D341Med (cell line): ENCODE results near the gene RNF2.
"Not testable (repeated sequence)": the region's sequence is repeated elsewhere in the genome, so short reads cannot be mapped to it uniquely, and the experiment has no call there.

Experiments
- DNase-seq: peaks from one replicate; pipeline ENCODE4 v3.0.0; 2012; ENCODE audit warnings: low spot score

The RNF2 gene

DNA sequence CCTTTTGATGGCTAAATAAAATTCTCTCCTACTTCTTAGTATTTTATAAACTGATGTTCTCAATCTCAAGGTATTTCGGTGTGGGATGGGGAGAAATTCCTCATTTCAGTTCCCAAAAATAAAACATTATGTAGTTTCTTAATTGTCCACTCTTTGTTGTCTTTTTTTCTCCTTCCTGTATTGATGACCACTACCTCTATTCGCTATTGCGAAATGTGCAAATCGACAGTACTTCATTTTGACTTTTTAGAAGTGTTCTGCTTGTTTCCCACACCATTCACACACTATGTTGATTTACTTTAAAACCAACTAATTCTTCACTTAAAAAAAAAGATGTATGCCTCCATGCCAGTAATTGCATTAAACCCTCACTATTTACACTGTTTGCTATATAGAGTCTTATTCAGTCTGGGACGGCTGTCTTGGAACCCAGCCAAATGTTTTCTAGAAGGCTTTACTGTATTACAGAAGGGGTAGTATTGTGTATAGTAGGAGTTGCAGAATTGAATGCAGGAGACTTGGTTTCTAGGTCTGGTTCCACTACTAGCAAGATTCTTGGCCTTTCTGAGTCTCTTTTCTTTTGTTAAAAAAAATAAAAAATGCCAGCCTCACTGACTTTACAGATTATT is 5.6 kb downstream of the RNF2 start:
- no peak for DNase-seq

DNA sequence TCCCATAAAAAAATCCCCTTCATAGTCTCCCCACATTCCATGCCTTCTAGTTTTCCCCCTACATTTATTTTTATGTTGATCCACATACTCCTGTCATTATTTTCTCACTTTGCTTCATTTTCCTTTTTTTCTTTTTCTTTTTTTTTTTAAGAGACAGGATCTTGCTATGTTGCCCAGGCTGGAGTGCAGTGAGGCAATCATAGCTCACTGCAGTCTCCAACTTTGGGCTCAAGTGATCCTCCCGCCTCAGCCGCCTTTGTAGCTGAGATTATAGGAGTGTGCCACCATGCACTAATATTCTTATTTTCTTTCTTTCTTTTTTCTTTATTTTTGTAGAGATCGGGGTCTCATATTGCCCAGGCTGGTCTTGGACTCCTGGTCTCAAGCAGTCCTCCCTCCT is 7.8 kb downstream of the RNF2 start:
- no peak for DNase-seq

DNA sequence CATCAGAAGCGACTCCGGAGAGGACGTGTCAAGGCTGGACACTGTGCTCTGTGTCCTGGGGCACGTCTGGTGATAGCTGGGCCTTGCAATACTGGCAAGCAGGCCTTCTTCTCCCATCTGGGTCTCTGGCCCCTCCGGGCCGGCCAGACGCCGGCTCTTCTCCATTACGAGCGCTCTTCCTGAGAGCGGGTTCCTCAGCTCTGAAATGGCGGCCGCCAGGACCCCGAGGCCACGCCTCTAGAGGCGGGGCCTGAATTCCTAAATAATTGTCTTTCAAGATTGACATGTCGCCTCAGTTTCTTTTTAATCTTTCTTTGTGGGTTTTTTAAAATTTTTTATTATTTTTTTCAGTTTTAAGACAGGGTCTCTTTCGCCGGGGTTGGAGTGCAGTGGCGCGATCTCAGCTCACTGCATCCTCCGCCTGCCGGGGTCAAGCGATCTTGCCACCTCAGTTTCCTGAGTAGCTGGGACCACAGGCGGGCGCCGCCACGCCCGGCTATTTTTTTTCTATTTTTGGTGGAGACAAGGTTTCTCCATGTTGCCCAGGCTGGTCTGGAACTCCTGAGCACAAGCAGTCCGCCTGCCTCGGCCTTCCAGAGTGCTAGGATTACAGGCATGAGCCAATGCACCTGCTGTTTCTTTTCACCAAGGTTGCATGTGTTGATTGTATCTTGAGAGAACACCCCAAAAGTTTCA is 9.2 kb downstream of the RNF2 start:
- DNase-seq = no peak

DNA sequence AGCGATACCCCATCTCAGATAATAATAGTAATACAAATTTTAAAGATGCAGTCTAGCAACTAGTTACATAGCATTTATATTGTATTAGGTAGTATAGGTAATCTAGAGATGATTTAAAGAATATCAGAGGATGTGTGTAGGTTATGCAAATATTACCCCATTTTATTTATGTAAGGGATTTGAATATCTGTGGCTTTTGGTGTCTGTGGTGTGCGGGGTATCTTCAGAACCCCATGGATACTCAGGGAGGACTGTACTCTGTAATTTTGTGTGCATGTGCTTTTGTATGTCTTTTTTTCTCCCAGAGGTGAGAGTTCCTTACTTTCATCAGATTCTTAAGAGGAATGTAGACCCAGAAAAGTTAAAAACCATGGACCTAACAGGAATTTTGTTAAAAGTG is 12.8 kb downstream of the RNF2 start:
- DNase-seq = no peak

DNA sequence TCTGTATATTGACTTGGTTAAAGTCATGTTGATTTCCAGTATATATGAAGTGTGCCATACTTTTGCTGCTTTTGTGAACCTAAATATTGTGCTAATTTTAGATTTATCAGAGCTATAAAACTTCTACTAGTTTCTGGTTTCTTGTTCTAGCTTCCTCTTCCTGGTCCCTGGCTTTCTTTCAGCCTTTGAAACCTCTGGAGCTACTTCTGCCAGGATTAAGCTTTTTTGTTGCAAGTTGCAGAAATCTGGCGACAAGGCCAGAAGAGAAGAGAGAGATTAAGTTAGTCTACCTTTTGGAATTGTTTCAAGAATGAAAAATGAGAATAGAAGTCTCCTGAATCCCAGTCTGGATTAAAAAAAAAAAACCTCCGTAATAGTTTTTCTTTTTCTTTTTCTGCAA is 13.5 kb downstream of the RNF2 start:
- no peak for DNase-seq

DNA sequence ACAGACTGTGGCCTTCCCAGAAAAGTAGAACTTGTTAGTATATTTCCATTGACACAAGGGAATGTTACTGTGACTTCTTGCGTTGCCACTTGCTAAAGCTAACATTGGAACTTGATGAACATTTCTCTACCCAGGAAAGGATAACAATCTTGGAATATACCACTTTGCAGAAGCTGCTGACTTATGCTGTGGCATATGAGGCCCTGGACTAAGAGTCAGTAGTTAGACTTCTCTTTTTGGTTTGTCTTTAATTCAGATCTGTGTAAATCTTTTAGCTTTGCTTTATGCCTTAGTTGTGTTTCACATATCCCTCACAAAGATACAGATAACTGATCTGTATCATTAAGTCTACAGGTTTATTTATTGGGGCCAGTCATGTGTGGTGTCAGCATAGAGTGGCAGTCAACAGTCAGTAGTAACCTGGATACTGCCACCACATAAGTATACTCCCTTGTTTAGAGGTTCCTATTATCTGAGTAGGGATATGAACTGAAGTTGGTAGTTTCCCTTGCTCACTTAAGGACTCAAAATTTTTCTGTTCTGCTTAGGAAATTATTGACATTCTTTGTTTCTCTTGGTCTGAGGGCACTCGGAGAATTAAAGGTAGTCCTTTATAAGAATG is 14.7 kb downstream of the RNF2 start:
- no peak for DNase-seq

DNA sequence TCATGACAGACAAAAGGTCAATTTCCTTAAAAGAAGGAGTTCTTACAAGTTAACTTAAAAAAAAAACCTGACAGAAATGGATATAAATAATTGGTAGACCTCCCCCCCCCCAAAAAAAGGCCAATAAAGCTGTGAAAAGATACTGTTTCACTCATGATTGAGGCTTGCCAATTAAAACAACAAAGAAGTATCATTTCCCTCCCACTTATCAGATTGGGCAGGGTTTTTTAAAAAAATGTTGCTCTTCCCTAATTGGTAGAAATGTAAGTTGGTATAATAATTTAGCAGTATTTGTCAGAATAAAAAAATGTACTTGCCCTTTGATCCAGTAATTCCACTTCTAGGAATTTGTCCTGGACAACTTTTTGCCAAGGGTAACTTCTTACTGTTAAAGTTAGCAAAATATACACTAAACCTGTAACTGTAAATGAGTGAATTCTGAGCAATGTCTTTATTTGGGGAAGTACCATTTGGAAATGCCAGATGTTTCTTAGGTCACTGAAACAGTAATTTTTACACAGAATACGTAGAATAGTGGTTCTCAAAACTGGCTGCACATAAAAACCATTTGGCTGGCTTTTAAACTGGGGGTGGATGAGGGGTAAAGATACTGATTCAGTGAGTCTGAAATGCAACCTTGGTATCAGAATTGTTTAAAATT is 17.5 kb downstream of the RNF2 start:
- no peak for DNase-seq

DNA sequence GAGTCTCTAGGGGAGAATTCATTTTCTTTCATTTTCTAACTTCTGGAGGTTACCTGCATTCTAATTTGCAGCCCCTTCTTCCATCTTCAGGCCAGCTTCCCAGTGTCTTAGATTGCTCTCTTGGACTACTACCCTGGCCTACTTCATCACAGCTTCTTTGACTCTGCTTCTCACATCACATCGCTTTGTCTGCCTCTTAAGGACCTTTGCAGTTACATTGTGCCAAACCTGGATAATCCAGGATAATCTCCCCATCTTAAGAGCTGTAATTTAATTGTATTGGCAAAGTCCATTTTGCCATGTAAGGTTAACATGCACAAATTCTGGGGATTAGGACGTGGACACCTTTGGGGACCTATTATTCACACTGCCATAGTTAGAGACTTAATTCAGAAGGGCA is 18.4 kb downstream of the RNF2 start:
- DNase-seq = peak; percentile 59

DNA sequence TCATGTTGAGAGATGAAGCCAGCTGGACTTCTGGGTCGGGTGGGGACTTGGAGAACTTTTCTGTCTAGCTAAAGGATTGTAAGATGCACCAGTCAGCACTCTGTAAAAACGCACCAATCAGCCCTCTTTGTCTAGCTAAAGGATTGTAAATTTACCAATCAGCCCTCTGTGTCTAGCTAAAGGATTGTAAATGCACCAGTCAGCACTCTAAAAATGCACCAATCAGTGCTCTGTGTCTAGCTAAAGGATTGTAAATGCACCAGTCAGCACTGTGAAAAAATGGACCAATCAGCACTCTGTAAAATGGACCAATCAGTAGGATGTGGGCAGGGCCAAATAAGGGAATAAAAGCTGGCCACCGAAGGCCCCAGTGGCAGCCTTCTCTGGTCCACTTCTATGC is 19.6 kb downstream of the RNF2 start:
- DNase-seq = not testable (repeated sequence)

DNA sequence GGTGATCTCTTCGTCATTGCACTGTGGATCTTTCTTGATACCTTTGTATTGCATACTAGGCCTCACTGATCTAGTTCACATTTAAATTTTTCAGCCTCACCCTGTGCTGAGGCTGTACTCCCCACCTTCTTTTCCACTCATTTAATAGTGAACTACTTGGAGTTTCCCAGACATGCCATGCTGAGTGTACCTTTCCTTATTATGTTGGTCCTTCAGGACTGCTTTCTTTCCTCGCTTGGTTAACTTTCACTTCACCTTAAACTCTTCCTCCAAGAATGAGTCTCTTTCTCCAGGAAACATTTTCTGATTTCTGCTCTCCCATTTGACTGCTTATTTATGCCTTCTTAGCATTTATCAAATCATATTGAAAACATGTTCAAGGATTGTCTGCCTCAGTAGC is 20.8 kb downstream of the RNF2 start:
- DNase-seq = no peak

DNA sequence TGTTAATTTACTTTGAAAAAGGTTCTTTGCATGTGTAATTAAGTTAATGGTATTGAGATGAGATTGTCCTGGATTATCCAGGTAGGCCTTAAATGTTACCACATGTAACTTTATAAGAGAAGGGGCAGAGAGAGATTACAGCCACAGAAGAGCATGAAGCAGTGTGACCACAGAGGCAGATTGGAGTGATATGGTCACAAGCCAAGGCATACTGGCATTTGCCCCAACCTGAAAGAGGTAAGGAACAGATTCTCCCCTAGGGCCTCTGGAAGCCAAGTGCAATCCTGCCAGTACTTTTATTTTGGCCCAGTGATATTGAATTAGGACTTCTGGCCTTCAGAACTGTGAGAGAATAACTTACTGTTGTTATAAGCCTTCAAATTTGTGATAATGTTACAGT is 23.0 kb downstream of the RNF2 start:
- DNase-seq = no peak

DNA sequence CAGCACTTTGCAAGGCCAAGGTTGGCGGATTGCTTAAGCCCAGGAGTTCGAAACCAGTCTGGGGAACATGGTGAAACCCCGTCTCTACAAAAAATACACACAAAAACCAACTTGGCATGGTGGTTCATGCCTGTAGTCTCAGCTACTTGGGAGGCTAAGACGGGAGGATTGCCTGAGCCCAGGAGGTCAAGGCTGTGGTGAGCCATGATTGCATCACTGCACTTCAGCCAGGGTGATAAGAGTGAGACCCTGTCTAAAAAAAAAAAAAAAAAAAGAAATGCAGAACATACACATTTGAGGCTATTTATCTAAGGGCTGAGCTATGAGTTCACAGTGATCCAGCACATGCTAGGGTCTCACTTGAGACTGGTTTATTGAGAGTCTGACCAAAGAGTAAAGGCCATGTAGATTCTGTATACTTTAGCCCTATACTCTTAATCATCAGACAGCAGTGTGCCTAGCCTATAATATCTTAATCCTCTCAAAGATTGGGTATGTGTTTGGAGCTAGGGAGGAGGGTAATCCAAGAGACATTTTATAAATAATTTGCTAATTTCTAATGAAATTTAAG is 23.9 kb downstream of the RNF2 start:
- DNase-seq = no peak

DNA sequence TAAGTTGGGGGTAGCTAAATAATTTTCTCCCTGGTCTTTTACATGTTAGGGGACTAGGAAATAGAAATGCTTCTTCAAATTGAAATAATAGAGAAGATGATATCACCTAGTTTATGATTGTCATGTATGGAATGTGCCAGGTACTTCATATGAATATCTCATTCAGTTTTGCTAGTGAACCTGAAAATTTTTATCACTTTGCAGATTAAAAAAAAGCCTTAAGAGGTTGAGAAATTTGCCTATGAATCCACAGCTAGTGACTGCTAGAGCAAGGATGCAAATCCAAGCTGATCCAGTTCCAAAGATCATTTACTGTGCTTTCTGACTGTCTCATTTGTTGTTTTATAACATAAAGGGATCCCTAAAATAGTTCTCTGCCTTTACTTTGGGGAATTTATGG is 24.7 kb downstream of the RNF2 start:
- no peak for DNase-seq

DNA sequence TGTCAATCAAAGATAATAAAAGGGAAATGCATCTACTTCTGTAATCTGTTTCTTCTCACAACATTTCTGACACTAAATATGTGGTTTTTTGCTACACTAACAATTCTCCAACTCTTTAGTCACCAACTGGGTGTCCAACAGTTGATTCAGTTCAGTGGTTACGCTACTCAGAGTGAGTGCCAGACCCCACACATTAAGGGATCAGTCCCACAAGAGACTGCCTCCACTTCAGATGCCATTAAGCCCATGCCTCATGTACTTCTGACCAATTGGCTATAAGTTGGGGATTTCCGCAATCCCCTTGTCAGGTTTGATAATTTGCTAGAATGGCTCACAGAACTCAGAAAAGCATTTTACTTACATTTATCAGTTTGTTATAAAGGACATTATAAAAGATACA is 28.4 kb downstream of the RNF2 start:
- DNase-seq = no peak

DNA sequence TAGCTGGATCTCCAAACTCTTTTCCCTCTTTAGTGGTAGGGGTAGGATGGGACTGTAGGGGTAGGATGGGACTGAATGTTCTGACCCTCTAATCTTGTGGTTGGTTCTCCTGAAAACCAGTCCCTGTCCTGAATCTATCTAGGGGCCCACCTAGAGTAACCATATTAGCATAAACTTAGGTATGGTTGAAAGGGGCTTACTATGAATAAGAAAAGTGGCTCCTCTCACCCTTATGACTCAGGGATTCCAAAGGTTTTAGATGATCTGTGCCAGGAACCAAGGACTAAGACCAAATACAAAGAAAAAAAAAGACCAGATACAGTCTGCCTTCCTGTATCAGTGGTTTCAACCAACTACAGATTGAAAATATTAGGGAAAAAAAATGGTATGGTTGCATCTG is 28.9 kb downstream of the RNF2 start:
- no peak for DNase-seq

DNA sequence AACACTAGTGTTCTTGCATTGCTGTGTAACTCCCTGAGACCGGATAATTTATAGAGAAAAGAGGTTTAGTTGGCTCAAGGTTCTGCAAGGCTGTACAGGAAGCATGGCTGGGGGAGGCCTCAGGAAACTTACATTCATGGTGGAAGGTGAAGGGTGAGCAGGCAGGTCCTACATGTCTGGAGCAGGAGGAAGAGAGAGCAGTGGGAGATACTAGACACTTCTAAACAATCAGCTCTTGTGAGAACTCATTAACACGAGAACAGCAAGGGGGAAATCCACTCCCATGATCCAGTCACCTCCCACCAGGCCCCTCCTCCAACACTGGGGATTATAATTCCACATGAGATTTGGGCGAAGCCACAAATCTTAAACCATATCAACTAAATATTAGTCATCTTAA is 30.1 kb downstream of the RNF2 start:
- DNase-seq = no peak

DNA sequence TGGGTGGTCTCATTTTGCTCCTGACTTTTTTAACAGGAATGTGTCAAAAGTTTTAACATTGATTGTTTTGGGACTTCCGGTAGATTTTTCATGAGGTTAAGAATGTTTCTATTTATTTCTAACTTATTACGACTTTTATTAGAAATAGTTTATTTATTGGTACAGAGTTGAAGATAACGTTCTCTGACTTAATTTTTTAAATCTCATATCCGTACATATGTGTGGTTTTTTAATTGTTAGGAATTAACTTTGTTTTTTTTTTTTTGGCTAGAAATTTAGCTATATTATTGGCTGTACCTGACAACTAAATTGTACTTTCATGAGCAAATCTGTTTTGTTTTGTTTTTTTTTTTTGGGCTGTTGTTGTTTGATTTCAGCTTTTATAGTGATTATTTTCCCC is 32.0 kb downstream of the RNF2 start:
- DNase-seq = no peak

DNA sequence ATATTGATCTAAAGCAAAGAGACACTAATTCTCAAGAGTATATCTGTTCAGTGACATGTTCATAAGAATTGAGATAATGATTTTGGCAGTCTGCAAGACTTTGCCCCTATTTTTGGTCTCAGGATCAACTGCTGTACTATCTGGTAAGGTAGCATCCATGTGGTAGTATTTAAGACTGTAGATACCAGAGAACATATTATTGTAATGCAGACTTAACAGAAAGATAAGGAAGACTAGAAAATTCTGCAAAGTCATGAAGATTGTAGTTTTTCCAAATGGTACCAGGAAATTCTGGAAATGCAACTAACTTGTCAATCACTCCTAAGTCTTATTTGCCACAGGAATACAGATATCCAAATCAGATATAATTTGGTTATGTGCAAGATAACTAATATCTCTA is 35.1 kb downstream of the RNF2 start:
- no peak for DNase-seq

DNA sequence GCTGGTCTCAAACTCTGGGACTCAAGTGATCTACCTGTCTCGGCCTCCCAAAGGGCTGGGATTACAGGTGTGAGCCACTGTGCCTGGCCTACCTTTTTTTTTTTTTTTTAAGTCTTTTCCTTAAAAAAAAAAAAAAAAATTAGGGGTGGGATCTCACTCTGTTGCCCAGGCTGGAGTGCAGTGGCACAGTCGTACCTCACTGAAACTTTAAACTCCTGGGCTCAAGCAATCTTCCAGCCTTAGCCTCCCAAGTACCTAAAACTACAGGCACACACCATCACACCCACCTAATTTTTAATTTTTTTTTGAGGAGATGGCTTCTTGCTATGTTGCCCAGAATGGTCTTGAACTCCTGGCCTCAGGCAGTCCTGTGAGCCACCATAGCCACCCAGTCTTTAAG is 38.5 kb downstream of the RNF2 start:
- DNase-seq = no peak

DNA sequence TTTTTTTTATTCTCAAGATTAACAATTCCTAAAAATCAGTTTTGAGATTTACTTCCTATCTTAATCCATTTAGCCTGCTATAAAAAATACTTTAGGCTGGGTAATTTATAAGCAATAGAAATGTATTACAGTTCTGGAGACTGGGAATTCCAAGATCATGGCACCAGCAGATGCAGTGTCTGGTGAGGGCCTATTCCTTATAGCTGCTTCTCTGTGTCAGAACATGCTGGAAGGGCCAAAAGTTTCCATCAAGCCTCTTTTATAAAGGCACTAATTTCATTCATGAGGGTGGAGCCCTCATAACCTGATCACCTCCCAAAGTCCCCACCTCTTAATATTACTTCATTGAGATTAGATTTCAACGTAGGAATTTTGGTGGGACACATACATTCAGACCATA is 41.7 kb downstream of the RNF2 start:
- DNase-seq = no peak

DNA sequence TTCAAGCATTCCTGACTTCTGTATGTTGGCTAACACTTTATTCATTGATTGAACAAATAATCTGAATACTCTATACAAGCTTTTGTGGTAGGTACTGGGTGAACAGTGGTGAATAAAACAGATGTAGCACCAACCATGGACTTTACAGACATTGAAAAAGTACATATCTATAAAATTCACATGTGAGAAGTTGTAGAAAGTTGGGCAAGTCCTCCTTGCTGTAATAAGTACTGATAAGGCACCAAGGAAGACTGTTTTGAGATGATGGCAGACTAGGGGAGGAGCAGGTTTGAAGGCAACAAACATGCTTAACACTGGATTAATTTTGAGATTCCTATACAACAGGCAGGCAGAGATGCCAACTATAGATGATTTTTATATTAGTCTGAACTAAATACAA is 42.4 kb downstream of the RNF2 start:
- no peak for DNase-seq

DNA sequence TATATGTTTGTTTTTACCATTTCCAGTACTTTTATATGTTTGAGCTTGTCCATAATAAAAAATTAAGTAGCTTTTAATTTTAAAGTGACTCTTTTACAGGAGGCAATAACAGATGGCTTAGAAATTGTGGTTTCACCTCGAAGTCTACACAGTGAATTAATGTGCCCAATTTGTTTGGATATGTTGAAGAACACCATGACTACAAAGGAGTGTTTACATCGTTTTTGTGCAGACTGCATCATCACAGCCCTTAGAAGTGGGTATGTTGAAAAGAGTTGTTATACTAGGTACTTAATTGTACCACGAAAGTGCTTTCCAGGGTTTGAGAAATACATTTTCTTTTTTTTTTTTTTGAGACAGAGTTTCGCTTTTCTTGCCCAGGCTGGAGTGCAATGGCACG is 46.1 kb downstream of the RNF2 start:
- no peak for DNase-seq

DNA sequence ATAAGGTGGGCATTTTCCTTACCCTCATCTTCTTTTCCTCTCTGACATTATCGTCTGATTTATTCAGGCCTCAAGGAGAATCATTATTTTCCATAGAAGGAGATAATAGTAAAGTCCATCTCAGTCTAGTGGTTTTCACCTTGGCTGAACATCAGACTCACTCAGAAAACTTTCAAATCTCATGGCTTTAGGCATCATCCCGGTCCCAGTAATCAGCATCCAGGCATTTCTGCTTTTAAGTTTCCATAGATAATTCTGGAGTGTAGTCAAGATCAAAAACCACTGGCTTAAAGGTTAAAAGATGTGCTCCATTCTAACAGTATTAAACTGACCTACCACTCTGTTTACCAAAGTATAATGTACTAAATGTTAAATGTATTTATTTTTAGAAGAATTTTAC is 49.4 kb downstream of the RNF2 start:
- no peak for DNase-seq
